WTC11 (cell line): ENCODE data around the gene PCBP3.

Experiments
- AFF4 ChIP-seq: sonication (generic); formaldehyde crosslinking; IDR thresholded peaks from 2 replicates; pipeline ENCODE4 v1.8.1; 2023; ENCODE audit warnings: mild to moderate bottlenecking, missing genetic modification reagents, borderline replicate concordance
- ATF2 ChIP-seq: sonication (generic); formaldehyde crosslinking; IDR thresholded peaks from 2 replicates; pipeline ENCODE4 v1.8.1; 2022; ENCODE audit warnings: low read depth, missing genetic modification reagents, borderline replicate concordance
- CBFB ChIP-seq: sonication (generic); formaldehyde crosslinking; IDR thresholded peaks from 2 replicates; pipeline ENCODE4 v1.8.1; 2022; ENCODE audit warnings: mild to moderate bottlenecking, low read depth, missing genetic modification reagents
- E2F4 ChIP-seq: sonication (generic); formaldehyde crosslinking; IDR thresholded peaks from 2 replicates; pipeline ENCODE4 v1.8.1; 2022; ENCODE audit warnings: low read depth, mild to moderate bottlenecking, moderate library complexity, missing genetic modification reagents, borderline replicate concordance
- ELF4 ChIP-seq: sonication (generic); formaldehyde crosslinking; IDR thresholded peaks from 2 replicates; pipeline ENCODE4 v1.8.1; 2022; ENCODE audit warnings: low read depth, mild to moderate bottlenecking, moderate library complexity, missing genetic modification reagents
- ETV6 ChIP-seq: sonication (generic); formaldehyde crosslinking; IDR thresholded peaks from 2 replicates; pipeline ENCODE4 v1.8.1; 2022; ENCODE audit warnings: mild to moderate bottlenecking, missing genetic modification reagents
- JUN ChIP-seq: sonication (generic); formaldehyde crosslinking; IDR thresholded peaks from 2 replicates; pipeline ENCODE4 v1.8.0; 2023; ENCODE audit warnings: mild to moderate bottlenecking, missing genetic modification reagents
- TCF7 ChIP-seq: sonication (generic); formaldehyde crosslinking; IDR thresholded peaks from 2 replicates; pipeline ENCODE4 v1.8.0; 2022; ENCODE audit warnings: mild to moderate bottlenecking, low read depth, missing genetic modification reagents, moderate library complexity
- TP53 ChIP-seq: sonication (generic); formaldehyde crosslinking; IDR thresholded peaks from 2 replicates; pipeline ENCODE4 v1.8.1; 2023; ENCODE audit warnings: mild to moderate bottlenecking, missing genetic modification reagents
- ZNF121 ChIP-seq: sonication (generic); formaldehyde crosslinking; IDR thresholded peaks from 2 replicates; pipeline ENCODE4 v1.8.0; 2023; ENCODE audit warnings: missing genetic modification reagents
- TF ChIP-seq, protein P1 (sequence below): fragments of 200-600 bp; IDR thresholded peaks from 2 replicates; pipeline ENCODE4 v1.8.0; 2022; ENCODE audit warnings: antibody characterized with exemption
- TF ChIP-seq, protein P2 (sequence below): sonication (generic); formaldehyde crosslinking; IDR thresholded peaks from 2 replicates; pipeline ENCODE4 v1.8.0; 2023; ENCODE audit warnings: missing genetic modification reagents, mild to moderate bottlenecking, borderline replicate concordance
- TF ChIP-seq, protein P3 (sequence below): sonication (generic); formaldehyde crosslinking; IDR thresholded peaks from 2 replicates; pipeline ENCODE4 v1.8.0; 2022; ENCODE audit warnings: mild to moderate bottlenecking, missing genetic modification reagents
- TF ChIP-seq, protein P4 (sequence below): sonication (generic); formaldehyde crosslinking; IDR thresholded peaks from 2 replicates; pipeline ENCODE4 v1.8.0; 2022; ENCODE audit warnings: mild to moderate bottlenecking, missing genetic modification reagents

- TF ChIP-seq, protein P1, sequence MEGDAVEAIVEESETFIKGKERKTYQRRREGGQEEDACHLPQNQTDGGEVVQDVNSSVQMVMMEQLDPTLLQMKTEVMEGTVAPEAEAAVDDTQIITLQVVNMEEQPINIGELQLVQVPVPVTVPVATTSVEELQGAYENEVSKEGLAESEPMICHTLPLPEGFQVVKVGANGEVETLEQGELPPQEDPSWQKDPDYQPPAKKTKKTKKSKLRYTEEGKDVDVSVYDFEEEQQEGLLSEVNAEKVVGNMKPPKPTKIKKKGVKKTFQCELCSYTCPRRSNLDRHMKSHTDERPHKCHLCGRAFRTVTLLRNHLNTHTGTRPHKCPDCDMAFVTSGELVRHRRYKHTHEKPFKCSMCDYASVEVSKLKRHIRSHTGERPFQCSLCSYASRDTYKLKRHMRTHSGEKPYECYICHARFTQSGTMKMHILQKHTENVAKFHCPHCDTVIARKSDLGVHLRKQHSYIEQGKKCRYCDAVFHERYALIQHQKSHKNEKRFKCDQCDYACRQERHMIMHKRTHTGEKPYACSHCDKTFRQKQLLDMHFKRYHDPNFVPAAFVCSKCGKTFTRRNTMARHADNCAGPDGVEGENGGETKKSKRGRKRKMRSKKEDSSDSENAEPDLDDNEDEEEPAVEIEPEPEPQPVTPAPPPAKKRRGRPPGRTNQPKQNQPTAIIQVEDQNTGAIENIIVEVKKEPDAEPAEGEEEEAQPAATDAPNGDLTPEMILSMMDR, result no peak
- TF ChIP-seq, protein P2, sequence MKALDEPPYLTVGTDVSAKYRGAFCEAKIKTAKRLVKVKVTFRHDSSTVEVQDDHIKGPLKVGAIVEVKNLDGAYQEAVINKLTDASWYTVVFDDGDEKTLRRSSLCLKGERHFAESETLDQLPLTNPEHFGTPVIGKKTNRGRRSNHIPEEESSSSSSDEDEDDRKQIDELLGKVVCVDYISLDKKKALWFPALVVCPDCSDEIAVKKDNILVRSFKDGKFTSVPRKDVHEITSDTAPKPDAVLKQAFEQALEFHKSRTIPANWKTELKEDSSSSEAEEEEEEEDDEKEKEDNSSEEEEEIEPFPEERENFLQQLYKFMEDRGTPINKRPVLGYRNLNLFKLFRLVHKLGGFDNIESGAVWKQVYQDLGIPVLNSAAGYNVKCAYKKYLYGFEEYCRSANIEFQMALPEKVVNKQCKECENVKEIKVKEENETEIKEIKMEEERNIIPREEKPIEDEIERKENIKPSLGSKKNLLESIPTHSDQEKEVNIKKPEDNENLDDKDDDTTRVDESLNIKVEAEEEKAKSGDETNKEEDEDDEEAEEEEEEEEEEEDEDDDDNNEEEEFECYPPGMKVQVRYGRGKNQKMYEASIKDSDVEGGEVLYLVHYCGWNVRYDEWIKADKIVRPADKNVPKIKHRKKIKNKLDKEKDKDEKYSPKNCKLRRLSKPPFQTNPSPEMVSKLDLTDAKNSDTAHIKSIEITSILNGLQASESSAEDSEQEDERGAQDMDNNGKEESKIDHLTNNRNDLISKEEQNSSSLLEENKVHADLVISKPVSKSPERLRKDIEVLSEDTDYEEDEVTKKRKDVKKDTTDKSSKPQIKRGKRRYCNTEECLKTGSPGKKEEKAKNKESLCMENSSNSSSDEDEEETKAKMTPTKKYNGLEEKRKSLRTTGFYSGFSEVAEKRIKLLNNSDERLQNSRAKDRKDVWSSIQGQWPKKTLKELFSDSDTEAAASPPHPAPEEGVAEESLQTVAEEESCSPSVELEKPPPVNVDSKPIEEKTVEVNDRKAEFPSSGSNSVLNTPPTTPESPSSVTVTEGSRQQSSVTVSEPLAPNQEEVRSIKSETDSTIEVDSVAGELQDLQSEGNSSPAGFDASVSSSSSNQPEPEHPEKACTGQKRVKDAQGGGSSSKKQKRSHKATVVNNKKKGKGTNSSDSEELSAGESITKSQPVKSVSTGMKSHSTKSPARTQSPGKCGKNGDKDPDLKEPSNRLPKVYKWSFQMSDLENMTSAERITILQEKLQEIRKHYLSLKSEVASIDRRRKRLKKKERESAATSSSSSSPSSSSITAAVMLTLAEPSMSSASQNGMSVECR (CRISPR knock-in tag), result no peak
- TF ChIP-seq, protein P3, sequence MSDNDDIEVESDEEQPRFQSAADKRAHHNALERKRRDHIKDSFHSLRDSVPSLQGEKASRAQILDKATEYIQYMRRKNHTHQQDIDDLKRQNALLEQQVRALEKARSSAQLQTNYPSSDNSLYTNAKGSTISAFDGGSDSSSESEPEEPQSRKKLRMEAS (CRISPR knock-in tag), result no peak
- TF ChIP-seq TP53 (CRISPR knock-in tag) (no peak), ELF4 (CRISPR knock-in tag) (no peak), AFF4 (CRISPR knock-in tag) (no peak), ETV6 (CRISPR knock-in tag) (no peak), ATF2 (CRISPR knock-in tag) (no peak), E2F4 (CRISPR knock-in tag) (no peak), ZNF121 (CRISPR knock-in tag) (no peak), CBFB (CRISPR knock-in tag) (no peak), TCF7 (CRISPR knock-in tag) (no peak), JUN (CRISPR knock-in tag) (no peak)
- TF ChIP-seq, protein P4, sequence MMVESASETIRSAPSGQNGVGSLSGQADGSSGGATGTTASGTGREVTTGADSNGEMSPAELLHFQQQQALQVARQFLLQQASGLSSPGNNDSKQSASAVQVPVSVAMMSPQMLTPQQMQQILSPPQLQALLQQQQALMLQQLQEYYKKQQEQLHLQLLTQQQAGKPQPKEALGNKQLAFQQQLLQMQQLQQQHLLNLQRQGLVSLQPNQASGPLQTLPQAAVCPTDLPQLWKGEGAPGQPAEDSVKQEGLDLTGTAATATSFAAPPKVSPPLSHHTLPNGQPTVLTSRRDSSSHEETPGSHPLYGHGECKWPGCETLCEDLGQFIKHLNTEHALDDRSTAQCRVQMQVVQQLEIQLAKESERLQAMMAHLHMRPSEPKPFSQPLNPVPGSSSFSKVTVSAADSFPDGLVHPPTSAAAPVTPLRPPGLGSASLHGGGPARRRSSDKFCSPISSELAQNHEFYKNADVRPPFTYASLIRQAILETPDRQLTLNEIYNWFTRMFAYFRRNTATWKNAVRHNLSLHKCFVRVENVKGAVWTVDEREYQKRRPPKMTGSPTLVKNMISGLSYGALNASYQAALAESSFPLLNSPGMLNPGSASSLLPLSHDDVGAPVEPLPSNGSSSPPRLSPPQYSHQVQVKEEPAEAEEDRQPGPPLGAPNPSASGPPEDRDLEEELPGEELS (CRISPR knock-in tag), result no peak
These were observed 285.9 kb downstream of the PCBP3 start for GRCh38 chr21:45929449-45929848.
